Kidney (tissue), 14 donors: Measurements from ENCODE around the gene ZNF587B. TPM values are rescaled to one million over a fixed set of nuclear protein-coding genes. Genes with fewer than 3 reads are reported as not detected.
"Not testable (repeated sequence)": the region's sequence is repeated elsewhere in the genome, so short reads cannot be mapped to it uniquely, and the experiment has no call there.

Source experiments
- DNase-seq, 5 donors: peaks; one replicate each; pipeline ENCODE4 v3.0.0-alpha.2; 2013 to 2020
- FAIRE-seq: peaks from 2 replicates; lab custom pipeline; 2012; peaks lifted over from hg19 to GRCh38; lab: Jason Lieb, UNC
- H3K27ac ChIP-seq, 2 donors: one replicate each; pipeline ENCODE4 v1.7.0; 2013; ENCODE audit warnings: low read depth in 2 of 2, low read length in 2 of 2, inconsistent platforms in 1 of 2
- H3K27me3 ChIP-seq: one replicate; pipeline ENCODE4 v1.7.1; 2013; ENCODE audit warnings: low read length, inconsistent platforms; ENCODE audit not compliant: control insufficient read depth, insufficient read depth
- H3K36me3 ChIP-seq, 3 donors: one replicate each; pipeline versions ENCODE4 v1.7.0 to v1.7.1; 2013; ENCODE audit warnings: low read length in 3 of 3, control low read depth in 1 of 3, inconsistent platforms in 1 of 3; ENCODE audit not compliant: insufficient read depth in 3 of 3, control insufficient read depth in 2 of 3
- H3K4me1 ChIP-seq, 3 donors: one replicate each; pipeline versions ENCODE4 v1.7.0 to v1.7.1; 2013; ENCODE audit warnings: low read length in 3 of 3, inconsistent platforms in 1 of 3, low read depth in 1 of 3; ENCODE audit not compliant: control insufficient read depth in 2 of 3, insufficient read depth in 2 of 3
- H3K4me3 ChIP-seq, 3 donors: one replicate each; pipeline versions ENCODE4 v1.7.0 to v1.8.1; 2013; ENCODE audit warnings: low read length in 3 of 3, control low read depth in 1 of 3, inconsistent platforms in 1 of 3
- H3K9ac ChIP-seq, 3 donors: one replicate each; pipeline versions ENCODE4 v1.7.0 to v1.7.1; 2013; ENCODE audit warnings: low read length in 3 of 3, control low read depth in 1 of 3, inconsistent platforms in 1 of 3
- H3K9me3 ChIP-seq, 3 donors: one replicate each; pipeline versions ENCODE4 v1.7.0 to v1.7.1; 2013; ENCODE audit warnings: low read length in 3 of 3, control low read depth in 1 of 3, inconsistent platforms in 1 of 3; ENCODE audit not compliant: control insufficient read depth in 2 of 3, insufficient read depth in 1 of 3
- intact Hi-C: fragments of 100-400 bp; cut with DNase I; formaldehyde crosslinking; loops from one replicate; pipeline ENCODE4 v1.11.1; 2022
- polyA plus RNA-seq: library from polyadenylated mRNA; stranded (reverse); fragments of 350-450 nt; fragmentation: Illumina TruSeq; extraction: RNeasy Lipid Tissue Mini Kit (QIAGEN cat#74804); gene quantifications from one replicate; pipeline ENCODE4 v1.2.3, GENCODE V29; 2014; ENCODE audit warnings: low read depth, low replicate concordance; ENCODE audit not compliant: insufficient read depth
- total RNA-seq: library from RNA; stranded (reverse); fragmentation: NEBNext Ultra II Directional; extraction: Animal tissue kit (Norgen Biotek cat#: 25700); gene quantifications from one replicate; pipeline ENCODE4 v1.2.1, GENCODE V29; 2021
- TF ChIP-seq, protein P1 (sequence below): IDR thresholded peaks from 3 replicates; pipeline ENCODE4 v1.5.1; 2012; ENCODE audit warnings: mild to moderate bottlenecking, moderate library complexity, borderline replicate concordance; ENCODE audit not compliant: insufficient read depth; ENCODE audit errors: extremely low read depth
- donor health status: control.
- donor health status: control.
- donor health status: control.
- donor health status: control.
- donor health status: control.
- donor health status: DM: yes; HTN: yes; CAD: no.
- donor health status: Normal renal cell carcinoma (clear cell type).

Gene ZNF587B
- total and polyA plus RNA-seq, 2 donors from 2014 or later, result 5.1 to 23.6 TPM

DNA sequence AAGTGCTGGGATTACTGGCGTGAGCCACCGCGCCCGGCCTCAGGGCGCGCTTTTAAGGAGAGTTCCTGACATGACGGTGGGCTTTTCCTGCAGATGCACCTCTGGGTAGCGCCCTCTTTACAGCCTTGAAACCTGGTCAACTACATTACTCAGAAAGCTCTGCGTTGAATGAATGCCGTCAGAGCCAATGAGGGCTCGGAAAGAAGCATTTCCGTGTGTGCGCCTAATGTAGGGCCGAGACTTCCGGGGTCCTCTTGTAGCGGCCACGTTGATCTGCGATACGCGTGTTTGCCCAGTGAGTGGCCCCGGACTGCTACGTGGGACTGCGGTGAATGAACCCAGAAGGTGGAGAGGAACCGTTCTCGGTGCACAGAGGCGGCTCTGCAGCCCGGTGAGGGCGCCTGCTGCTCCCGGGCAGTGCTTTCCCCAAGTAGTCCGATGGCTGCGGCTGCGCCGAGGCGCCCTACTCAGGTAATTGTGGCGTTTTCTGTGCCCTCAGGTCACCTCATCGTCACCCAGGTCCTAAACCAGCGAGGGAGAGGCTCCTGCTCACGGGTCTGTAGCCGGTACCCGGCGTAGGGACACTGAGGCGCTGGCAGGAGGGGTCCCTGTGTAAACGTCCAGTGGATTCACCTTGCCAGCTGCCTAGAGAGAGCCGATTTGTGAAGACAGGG lies 10.5 kb upstream of the ZNF587B start:
- peak overlapping the region; percentile 94 to 97 (median 95) for H3K4me3 ChIP-seq
- intact Hi-C loops, result no loop called here
- peaks cover 3 to 9% (median 4%) of the 10 kb centered on the region in 3 donors for H3K4me1 ChIP-seq
- H3K9ac ChIP-seq, result peak overlapping the region; percentile 94 to 99 (median 95)
- peak overlapping the region; percentile 51 to 76 for H3K27ac ChIP-seq
- FAIRE-seq (no peak), DNase-seq (peak; percentile 84 to 96 (median 90))
- TF ChIP-seq, protein P1, sequence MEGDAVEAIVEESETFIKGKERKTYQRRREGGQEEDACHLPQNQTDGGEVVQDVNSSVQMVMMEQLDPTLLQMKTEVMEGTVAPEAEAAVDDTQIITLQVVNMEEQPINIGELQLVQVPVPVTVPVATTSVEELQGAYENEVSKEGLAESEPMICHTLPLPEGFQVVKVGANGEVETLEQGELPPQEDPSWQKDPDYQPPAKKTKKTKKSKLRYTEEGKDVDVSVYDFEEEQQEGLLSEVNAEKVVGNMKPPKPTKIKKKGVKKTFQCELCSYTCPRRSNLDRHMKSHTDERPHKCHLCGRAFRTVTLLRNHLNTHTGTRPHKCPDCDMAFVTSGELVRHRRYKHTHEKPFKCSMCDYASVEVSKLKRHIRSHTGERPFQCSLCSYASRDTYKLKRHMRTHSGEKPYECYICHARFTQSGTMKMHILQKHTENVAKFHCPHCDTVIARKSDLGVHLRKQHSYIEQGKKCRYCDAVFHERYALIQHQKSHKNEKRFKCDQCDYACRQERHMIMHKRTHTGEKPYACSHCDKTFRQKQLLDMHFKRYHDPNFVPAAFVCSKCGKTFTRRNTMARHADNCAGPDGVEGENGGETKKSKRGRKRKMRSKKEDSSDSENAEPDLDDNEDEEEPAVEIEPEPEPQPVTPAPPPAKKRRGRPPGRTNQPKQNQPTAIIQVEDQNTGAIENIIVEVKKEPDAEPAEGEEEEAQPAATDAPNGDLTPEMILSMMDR, result no peak
- no peaks in the 10 kb centered on the region for H3K36me3 ChIP-seq
- no peaks in the 10 kb centered on the region for H3K27me3 ChIP-seq
- H3K9me3 ChIP-seq, result no peaks in the 10 kb centered on the region

DNA sequence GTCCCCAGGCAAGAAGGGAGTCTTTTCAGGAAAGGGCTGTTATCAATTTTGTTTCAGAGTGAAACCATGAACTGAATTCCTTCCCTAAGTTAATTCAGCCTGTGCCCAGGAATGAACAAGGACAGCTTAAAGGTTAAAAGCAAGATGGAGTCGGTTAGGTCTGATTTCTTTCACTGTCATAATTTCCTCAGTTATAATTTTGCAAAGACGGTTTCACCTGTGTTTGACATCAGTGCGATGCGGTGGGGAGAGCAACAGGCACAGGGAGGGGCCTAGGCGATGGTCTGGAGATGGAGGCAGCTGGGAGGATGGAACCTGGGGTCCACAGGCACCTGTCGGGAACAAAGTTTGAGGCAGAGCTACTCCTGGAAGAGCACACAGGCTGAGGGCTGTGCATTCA lies 9.5 kb upstream of the ZNF587B start:
- H3K4me1 ChIP-seq, result peaks cover 0 to 9% (median 4%) of the 10 kb centered on the region in 3 donors
- peak overlapping the region in 1 of 3 donors; percentile 94 for H3K9ac ChIP-seq
- TF ChIP-seq, protein P1, result no peak
- H3K27ac ChIP-seq, result no peak overlapping the region
- intact Hi-C loops, result no loop called here
- no peaks in the 10 kb centered on the region for H3K9me3 ChIP-seq
- FAIRE-seq (no peak), DNase-seq (no peak)
- H3K4me3 ChIP-seq, result peak overlapping the region; percentile 94 to 97 (median 95)
- no peaks in the 10 kb centered on the region for H3K36me3 ChIP-seq
- H3K27me3 ChIP-seq, result no peaks in the 10 kb centered on the region

DNA sequence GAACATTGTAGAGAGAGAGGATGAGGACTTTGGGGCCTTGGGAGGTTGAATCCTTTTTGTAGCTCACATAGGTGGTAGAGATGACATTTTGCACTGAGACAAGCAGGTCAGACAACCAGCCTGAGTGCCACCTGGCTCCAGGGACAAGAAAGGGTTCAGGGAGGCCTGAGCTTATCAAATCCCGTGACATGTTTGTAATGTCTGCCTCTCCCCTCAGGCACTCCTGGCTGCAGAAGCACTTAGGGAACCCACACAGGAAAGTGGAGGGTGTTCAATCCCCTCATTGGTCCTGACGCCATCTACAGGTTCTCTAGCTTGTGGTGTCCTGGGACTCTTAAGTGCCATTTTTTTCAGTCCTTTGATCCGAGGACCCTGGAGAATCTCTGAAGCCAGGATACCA lies 9.0 kb upstream of the ZNF587B start:
- H3K4me1 ChIP-seq, FAIRE-seq, H3K27ac ChIP-seq, H3K9me3 ChIP-seq, DNase-seq, H3K4me3 ChIP-seq, H3K27me3 ChIP-seq, H3K36me3 ChIP-seq, intact Hi-C loops, H3K9ac ChIP-seq: not testable (repeated sequence)

DNA sequence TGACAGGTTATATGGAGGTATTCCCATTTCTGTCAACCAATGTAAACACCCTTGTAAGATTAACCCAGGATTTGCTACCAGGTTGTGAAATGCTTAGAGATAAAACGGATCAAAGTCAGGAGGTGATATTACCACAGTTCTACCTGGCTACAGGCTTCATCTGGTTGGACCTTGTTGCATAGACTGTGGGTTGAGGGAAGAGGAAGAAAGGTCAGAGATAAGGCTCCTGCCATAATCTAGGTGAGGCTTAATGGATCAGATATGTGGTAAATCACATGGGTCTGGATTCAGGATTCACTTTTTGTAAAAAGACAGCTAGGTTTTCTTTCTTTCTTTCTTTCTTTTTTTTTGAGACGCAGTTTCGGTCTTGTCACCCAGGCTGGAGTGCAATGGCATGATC lies 8.6 kb upstream of the ZNF587B start:
- H3K9ac ChIP-seq, intact Hi-C loops, H3K9me3 ChIP-seq, H3K27ac ChIP-seq, H3K36me3 ChIP-seq, DNase-seq, H3K4me3 ChIP-seq, H3K4me1 ChIP-seq, H3K27me3 ChIP-seq, FAIRE-seq: not testable (repeated sequence)

DNA sequence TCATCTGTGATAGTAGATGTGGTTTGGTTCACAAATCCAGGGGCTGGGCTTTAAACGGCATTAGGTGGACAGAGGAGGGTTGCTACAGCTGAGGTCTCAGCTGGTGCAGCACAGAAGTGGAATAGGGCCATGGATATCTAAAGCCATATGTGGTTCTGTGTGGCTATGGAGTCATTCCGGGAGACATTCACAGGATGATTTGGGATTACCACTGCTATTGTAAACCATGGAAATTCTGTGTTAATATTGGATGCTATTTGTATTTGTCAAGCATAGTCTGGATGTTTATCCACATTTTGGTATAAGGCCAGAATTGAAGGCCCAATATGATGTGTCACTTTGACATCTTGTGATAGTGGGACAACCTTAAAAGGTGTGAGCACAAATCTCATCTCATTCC lies 6.9 kb upstream of the ZNF587B start:
- H3K36me3 ChIP-seq, DNase-seq, H3K4me3 ChIP-seq, H3K9ac ChIP-seq, H3K4me1 ChIP-seq, H3K27ac ChIP-seq, H3K27me3 ChIP-seq, intact Hi-C loops, H3K9me3 ChIP-seq, FAIRE-seq: not testable (repeated sequence)

DNA sequence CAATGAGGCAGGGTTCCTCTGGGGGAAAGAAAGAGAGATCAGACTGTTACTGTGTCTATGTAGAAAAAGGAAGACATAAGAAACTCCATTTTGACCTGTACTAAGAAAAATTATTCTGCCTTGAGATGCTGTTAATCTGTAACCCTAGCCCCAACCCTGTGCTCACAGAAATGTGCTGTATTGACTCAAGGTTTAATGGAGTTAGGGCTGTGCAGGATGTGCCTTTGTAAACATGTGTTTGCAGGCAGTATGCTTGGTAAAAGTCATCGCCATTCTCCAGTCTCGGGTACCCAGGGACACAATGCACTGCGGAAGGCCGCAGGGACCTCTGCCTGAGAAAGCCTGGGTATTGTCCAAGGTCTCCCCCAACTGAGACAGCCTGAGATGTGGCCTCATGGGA lies 6.5 kb upstream of the ZNF587B start:
- H3K4me3 ChIP-seq, DNase-seq, H3K9ac ChIP-seq, intact Hi-C loops, H3K27me3 ChIP-seq, H3K9me3 ChIP-seq, H3K36me3 ChIP-seq, FAIRE-seq, H3K4me1 ChIP-seq, H3K27ac ChIP-seq: not testable (repeated sequence)
